Neural progenitor cell (in vitro differentiated cells): ENCODE measurements around the gene NBEA.

ENCODE experiments used
- CTCF ChIP-seq: fragments of 200-600 bp; sonication (generic); IDR thresholded peaks from 2 replicates; pipeline ENCODE4 v1.5.1; 2017; ENCODE audit warnings: antibody characterized with exemption, mild to moderate bottlenecking
- EZH2 ChIP-seq: fragments of 200-600 bp; sonication (generic); IDR thresholded peaks from 2 replicates; pipeline ENCODE4 v1.6.1; 2017; ENCODE audit warnings: antibody characterized with exemption, mild to moderate bottlenecking, moderate library complexity

GRCh38 chr13:35716729-35717128 lies 774.7 kb downstream of the NBEA start:
- TF ChIP-seq CTCF (no peak), EZH2 (no peak)
